ENCODE results near the gene ZNF48.
A peak's percentile ranks its signal among the peaks of the same experiment; 100 is the strongest.

ZNF48 gene

DNA sequence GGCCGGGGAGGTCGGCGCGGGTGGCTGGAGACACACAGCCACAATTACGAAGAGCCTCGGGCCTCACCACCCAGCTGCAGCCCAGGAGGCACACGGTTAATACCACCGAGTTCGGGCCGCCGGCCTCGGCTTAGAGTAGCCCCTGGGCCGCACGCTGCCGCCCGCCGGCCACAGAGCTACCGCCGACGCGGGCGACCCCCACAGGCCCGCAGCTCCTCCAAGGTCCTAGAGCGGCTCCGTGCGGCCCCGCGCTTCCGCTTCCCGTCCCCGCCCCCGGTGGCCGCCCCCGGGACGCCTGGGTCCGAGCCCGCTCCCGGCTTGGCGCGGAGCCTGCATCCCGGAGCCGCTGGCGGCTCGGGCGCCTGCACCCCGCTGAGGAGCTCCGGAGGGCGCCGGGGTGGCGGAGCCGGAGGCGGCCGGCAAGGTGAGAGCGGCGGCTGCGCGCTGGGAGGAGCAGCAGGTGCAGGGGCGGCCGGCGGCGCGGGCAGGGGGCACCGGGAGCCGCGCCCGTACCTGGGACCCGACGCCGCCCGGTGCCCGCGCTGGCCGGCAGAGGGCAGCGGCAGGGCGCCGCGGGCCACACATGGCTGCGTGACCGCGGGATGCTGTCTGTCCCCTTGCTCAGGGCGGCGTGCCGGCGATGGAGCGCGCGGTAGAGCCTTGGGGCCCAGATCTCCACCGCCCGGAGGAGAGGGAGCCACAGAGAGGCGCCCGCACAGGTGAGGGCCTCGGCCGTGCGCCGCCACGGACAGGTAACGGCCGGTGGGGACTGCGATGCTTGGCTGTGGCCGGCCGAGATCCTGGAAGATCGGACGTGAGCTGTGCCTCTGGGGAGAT lies at the start of gene ZNF48:
Gene ZNF48 (plus strand): TSS at position 266 of the 837 bp plus-strand sequence. CDS start 375 bp downstream, at position 641.
- peak; percentile 58 for DNase-seq (ENCODE audit: low read depth)

DNA sequence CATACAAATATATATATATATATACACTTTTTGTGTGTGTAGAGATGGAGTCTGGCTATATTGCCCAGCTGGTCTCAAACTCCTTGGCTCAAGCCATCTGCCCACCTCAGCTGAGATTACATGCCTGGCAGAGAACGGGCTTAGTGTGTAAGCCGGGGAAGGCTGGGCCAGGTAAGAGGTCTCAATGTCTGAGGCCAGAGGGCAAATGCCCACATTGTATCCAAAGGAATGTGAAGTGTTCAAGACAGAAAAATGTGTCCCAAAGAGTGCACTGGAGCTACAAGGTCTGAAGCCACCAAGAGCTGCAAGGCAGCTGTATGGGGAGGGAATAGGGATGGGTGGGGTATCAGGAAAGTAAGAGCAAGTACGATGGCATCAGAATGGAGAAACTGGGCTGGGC lies 48.9 kb upstream of the ZNF48 start:
- DNase-seq (ENCODE audit: low read depth) = no peak

DNA sequence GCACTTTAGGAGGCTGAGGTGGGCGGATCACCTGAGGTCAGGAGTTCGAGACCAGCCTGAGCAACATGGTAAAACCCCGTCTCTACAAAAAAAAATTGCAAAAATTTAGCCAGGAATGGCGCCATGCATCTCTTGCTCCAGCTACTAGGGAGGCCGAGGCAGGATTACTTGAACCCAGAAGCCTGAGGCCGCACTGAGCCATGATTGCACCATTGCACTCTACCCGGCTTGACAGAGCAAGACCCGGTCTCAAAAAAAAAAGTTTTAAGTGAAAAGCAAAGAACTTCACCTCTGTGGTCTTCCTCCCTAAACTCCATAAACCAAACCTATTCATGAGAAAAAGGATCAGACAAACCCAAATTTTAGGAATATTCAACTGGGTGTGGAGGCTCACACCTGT lies 47.1 kb upstream of the ZNF48 start:
- DNase-seq (ENCODE audit: low read depth) = no peak

DNA sequence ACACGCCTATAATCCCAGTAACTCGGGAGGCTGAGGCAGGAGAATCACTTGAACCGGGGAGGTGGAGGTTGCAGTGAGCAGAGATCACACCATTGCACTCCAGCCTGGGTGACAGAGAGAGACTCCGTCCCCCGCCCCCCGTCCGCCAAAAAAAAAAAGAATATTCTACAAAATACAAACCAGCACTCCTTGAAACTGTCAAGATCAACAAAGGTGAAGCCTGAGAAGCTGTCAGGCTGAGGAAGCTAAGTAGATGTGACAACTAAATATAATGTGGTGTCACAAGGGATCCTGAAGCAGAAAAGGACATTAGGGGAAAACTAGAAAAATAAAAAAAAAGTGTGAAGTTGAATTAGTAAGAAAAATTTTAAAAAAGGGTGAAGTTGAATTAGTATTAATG lies 46.3 kb upstream of the ZNF48 start:
- DNase-seq (ENCODE audit: low read depth) = no peak

DNA sequence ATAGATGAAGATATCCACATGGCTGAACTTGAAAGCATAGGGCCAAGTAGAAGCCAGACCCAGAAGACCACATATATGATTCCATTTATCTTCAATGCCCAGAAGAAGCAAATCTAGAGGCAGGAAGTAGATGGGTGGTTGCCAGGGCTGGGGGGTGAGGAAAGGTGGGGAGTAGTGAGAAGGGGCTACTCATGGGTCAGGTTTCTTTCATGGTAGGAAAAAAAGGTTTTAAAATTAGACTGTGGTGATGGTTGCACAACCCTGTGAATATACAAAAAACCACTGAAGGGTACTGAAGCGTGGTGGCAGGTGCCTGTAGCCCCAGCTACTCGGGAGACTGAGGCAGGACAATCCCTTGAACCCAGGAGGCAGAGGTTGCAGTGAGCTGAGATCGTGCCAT lies 45.5 kb upstream of the ZNF48 start:
- no peak for DNase-seq (ENCODE audit: low read depth)

DNA sequence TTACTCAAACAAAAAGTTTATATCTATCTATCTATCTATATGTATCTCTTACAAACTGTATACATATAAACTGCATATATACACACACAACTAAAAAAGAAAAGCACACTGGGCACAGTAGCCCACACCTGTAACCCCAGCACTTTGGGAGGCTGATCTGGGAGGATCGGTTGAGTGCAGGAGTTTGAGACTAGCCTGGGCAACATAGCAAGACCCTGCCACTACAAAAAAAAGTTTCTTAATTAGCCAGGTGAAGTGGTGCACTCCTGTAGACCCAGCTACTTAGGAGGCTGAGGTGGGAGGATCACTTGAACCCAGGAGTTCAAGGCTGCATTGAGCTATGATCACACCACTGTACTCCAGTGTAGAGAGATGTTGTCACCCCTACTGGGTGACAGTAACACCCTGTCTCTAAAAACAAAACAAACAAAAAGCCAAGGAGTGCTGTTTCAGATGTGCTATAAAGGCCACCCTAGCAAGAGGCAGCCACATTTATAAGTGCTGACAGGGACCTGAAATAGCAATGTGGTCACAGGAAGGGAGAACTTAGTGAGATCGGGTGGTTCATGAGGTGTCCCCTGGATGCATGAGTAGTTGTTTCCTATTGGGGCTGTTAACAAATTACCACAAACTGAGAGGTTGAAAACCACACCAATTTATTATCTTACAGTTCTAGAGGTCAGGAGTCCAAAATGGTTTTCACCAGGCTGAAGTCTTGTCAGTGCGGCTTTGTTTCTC lies 44.9 kb upstream of the ZNF48 start:
- no peak for DNase-seq (ENCODE audit: low read depth)

DNA sequence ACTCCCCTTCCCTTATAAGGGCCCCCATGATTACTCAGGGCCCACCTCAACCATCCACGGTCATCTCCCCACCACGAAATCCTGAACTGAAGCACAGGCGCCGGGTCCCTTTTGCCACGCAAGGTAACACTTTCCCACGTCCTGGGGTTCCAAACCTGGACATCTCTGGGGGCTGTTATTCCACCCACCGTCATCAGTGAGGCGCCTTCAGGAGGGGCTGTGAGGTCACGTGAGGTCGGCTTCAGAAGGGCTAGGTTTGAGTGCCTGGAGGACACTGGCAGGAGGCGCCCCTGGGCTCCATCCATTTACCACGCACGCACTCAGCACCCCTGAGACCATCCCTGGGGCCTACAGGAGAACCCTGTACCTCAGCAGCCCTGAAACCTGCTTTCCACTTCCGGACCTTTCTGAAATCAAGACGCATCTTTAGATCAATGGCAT lies 44.2 kb upstream of the ZNF48 start:
- DNase-seq (ENCODE audit: low read depth) = no peak

DNA sequence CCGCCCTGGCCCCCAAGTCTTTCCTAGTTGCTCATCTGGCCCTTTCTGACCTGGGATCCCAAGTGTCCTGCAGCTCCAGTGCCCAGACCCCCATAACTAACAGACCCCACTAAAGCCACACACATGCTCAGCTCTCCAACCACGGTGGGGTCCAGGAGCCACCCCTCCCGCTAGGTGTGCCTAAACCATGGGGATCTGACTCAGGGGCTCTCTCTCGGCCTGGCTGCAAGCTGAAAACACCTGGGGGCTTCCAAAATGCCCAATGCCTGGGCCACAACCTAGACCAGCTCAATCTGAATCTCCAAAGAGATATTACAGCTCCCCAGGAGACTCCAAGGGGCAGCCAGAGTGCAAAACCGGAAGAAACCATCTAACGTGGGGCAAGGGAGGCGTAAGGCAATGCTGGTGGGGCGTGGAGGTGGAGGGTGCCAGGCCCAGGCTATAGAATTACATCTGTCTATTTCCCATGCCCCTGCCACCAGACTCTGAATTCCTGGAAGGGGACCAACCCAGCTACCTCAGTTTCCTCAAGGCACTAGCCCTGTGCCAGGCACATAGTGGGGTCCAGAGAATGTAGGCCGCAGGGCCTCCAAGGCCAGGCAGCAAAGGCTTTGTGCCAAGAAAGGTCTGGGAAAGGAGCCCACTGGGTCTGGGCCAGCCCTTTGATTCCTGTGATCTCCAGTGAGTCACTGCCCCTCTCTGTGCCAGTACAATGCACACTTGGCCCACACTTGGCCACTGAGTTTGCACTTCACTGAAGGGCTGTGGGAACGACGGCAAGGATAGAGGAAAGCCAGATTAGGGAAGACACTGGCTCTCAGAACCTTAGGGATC lies 43.4 kb upstream of the ZNF48 start:
- DNase-seq (ENCODE audit: low read depth) = no peak

DNA sequence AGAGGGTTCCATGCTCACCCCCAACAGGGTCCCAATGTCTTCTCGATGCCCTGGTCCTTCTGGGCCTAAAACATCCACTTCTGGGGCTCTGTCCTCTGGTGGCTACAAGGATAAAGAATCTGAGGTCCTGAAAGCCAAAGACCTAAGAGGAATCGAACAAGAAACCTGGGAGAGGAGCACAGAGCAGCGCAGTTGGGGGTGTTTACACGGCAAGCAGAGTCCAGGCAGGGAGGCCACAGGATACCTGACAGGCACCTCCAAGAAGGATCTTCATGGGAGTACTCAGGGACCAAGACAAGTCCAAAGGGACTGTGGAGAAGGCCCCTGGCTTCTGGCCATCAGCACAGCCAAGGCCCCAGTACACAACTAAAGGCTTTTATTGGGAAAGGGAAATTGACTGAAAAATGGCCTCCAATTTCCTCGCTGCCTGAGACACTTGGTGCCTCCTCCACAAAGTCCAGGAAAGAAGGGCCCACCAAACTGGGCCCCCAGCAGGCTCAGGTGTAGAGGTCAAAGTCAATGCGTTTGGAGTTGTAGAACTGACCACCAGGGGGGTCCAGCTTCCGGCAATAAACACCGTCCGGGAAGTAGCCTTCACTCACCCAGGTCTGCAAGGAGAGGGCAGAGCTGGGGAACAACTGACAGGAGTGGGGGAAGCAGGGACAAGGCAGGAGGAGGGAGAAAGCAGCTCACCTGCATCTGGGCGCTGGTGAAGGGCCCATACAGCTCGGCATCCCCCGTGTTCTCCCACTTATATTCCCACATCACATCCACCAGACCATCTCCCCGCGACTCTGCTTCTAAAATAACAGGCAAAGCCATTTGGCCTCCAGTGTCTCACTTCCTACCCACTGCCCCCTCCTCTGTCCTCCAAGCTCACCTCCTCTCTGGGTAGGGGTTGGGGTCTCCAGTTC lies 42.5 kb upstream of the ZNF48 start:
- DNase-seq (ENCODE audit: low read depth) = no peak

DNA sequence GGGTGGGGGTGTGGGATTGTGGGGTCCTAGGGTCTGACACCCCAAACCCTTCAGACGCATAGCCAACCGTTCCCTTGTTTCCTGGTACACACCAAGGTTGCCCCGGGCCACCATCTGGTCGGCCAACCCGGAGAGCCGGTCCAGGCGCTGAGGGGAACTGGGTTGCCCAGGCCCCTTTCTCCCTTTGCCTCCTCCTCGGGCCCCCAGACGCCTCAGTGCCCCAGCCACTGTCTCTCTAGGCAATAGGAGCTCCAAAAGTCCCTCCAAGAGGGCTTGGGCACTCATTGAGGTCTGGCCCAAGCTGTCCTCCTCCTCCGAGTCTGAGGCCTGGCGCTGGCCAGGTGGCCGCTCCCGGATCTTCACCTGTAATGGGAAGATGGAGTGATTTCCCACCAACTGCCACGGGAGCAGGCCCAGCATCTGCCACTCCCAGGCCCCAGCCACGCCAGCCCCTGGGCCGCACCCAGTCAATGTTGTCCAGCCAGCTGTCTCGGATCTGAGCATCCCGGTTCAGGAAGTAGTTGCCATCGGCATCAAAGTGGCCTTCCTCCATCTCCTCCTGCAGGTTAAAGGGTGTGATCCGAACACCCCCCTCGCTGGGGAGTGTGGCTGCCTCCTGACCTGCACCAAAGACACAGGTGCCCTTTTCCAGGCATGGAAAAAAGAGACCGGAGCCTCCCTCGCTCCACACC lies 41.6 kb upstream of the ZNF48 start:
- no peak for DNase-seq (ENCODE audit: low read depth)

DNA sequence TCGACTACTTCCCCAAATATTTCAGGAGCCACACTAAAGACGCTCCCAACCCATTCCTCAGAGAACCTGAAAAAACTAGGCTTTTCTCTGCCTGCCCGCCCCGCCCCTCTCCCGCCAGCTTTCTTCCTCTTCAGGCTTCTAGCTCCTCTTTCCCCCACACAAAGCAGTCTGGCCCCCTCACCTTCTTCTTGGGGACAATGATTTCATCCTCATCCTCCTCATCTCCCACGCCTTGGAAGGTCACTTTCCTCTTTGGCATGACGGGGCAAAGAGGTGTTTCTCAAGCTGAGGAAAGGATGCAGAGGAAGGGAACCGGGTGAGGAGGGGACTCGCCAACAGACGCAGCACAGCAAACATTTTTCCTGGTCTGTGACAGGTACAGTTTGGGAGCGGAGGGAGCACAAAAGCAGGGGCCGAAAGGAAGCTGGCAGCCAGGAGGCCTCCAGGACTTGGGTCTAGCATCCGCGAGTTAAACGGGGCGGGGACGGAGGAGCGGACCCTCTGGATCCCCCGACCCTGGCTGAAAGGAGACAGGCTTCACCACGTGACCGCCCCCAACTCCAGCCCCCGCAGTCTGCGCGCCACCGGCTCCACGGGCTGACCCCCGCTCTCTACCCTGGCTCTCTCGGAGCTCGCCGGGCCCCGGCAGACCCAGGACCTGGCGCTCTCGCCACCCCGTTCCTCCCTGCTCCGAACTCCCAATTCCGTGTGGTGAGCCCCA lies 40.6 kb upstream of the ZNF48 start:
- no peak for DNase-seq (ENCODE audit: low read depth)

DNA sequence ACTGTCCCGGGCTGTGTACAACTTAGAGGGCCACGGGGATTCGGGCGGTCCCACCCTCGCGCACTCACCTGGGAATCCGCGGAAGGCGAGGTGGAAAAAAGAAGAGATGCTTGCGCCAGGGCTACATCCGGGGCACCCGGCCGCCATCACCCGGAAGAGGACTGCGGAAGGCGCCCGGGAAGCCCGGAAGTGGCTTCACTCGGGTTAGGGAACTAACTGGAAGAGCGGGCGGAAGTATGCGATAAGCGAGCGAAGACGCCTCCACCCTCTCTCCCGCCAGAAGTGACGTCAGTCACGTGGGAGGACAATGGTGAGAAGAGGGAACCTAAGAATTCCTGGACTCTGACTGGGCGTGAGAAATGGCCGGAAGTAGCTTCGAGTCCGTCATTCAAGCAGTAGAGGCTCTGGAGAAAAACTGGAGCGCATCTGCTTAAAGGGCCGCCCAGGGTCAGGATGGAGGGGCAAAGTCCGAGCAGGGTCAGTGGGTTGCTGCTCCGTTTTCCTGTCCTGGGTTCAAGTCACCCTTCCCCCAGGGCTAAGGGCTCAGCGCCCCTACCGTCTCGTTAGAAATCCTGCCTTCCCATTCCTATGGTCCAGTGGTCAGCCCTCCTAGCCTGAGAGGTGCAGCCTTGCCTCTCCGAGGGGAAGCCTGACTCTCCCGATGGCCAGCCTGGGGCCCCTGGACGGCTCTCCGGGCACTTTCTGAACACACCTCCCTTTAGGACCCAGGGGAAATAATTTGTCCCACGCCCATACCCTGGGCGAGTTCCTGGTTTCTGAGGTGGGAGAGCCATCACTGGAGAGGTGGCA lies 39.9 kb upstream of the ZNF48 start, which contains the start of gene CD2BP2:
Gene CD2BP2 (minus strand): TSS at position 165 of the 810 bp plus-strand sequence. CDS start 627 bp downstream, outside the sequence.
- DNase-seq (ENCODE audit: low read depth) = peak; percentile 86

DNA sequence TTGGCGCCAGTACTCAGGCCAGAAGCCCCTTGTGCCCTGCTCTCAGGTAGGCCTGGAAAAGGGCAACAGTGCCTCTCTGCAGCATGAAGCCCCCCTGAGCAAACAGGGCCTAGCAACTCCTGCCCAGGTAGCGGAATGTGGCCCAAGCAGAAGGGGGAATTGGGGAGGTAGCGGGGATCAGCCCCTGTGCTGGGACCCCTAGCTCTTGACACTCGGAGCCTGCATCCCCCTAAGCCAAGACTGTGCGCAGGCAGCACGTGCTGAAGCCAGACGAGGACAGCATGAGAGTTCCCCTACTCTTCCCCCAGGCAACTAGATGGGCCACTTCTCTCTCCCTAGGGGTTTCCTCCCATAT lies 39.3 kb upstream of the ZNF48 start:
- DNase-seq (ENCODE audit: low read depth) = no peak

DNA sequence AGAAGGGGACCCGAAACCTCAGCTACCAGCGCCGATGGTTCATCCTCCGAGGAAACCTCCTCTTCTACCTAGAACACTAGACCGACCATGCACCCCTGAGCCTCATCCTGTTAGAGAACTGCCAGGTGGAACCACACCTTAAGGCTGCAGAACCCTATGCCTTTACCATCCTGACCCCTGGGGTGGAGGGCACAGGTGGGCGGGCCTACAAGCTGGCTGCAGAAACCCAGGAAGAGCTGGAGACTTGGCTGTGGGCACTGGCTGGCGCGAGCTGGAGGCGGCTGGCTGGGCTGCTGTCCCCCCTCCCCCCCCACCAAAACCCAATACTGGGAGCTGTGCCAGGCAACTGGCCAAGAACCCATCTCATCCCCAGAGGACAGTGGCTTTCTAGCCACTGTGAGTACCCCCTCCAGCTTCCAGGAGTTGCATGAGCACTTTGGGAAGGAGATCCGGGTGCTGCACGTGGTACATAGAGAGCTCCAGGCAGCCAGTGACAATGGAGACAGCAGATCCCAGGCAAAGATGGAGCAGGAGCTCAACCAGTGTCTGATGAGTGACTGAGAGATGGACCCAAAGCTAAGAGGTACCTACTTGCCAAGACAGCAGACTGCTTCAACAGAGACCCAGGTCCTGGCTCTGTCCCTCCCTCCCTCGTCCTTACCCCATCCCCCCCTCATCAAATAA lies 38.7 kb upstream of the ZNF48 start:
- no peak for DNase-seq (ENCODE audit: low read depth)

DNA sequence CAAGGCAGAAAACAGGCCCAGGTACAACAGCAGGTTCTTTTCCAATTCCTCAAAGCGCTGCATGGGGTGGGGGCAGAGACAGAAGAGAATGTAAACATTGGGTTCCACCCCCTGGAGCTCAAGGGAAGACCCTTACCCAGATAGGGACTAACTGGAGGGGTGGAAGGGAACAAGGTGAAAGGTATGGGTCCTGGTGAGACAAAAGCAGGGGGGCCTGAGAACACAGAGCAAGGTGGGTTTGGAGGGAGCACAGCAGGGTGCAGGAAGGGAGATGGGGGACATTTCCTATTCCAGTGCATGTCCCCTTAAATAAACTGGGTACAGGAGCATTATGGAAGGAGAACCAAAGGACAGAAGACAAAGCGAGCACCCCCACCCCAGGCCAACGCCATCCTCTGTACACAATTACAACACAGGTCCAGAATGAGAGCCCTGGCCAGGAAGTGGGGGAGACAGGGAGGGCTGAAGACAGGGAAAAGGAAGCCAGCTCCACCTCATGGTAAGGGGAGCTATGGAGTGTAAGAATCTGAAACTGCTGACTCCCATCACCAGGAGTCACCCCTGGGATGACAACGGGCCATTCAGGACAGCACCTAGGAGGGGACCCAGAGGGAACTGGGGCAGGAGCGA lies 38.0 kb upstream of the ZNF48 start:
- no peak for DNase-seq (ENCODE audit: low read depth)

DNA sequence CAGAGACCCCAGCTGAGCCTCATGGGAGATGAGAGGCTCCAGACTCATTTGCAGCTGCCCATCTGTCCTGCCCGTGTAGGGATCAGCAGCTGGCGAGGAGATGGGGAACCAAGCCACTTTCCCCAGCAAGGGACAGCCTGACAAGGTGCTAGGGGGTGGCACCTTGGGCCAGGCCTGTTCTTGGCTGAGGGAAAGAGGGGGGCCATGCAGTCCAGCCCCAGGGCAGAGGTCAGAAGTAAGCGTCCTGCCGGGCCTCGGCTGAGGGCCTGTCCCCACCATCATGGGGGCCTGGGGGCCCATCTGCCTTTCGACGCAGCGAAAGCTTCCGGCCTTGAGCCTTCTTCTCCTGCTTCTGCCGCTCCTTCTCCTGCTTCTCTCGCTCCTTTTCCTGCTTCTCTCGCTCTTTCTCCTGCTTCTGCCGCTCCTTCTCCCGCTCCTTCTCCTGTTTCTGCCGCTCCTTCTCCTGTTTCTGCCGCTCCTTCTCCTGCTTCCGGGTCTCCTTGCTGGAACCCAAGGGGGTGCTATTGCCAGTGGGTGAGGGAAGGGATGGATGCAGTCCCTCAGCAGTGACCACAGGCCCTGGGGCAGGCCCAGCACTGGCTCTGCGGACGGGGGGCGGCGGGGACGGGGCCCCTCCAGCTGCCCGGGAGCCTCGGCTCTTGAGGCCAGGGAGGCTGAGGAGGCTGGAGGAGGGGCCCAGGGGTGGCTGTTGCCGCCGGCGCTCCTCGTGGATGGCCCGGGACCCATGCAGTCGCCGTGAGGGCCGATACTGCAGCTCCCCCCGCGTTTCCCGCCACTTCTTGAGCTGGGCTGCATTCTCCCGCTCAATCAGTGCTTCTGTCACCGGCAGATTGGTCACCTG lies 37.3 kb upstream of the ZNF48 start:
- DNase-seq (ENCODE audit: low read depth) = no peak

DNA sequence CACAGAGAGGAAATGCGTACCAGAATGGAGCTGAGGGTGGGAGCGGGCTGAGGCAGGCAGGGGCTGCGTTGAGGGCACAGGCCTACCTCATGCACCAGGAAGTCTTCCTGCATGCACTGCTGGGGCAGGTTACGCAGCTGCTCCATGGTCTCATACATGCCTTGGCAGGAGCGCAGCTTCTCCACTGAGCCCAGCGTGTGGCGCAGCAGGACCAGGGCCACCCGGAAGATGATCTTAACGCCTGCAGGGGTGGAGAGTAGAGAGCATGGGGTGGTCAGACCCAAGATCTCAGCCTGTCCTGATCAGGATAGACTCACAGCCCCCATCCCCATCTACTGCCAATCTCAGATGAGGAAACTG lies 36.7 kb upstream of the ZNF48 start:
- no peak for DNase-seq (ENCODE audit: low read depth)

Data from activated T-cell treated with anti-CD3 and anti-CD28 coated beads for 48 hours (primary cell).